HG03439 (cell line): ENCODE data around the gene NAB2.

Experiments used
- ATAC-seq: cut with Tn5 transposase; IDR thresholded peaks from one replicate; pipeline ENCODE4 v1.9.1; 2021; ENCODE audit warnings: mild to moderate bottlenecking, moderate library complexity; ENCODE audit not compliant: unreplicated experiment

NAB2 gene

GRCh38 chr12:57131896-57132744, 43.2 kb downstream of the NAB2 start:
- ATAC-seq: no peak

DNA sequence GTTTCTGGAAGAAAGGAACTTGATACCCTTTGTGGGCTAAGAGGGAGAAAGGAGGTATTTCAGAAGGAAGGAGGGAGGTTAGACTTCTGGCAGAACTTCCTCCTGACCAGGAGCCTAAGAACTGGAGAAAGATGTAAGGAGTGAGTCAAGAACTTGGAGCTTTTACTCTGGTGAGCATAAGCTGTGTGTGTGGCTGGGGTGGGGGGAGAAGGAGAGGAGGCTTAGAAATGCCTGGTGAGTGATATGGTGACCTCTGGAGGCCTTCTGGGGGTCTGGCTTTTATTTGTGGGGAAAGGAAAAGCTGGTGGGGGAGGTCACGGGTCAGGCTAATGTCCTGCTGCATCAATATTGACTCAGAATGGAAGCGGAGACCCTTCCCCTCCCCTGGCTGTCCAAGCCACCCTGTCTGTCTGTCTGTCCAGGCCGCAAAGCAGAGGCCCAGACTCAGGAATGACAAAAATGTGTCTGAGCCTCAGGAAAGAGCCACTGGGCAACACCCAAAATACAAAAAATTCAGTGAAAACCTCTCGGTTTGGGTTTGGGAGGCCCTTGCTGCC, 44.2 kb downstream of the NAB2 start:
- no peak for ATAC-seq

GRCh38 chr12:57133916-57134315, 45.0 kb downstream of the NAB2 start:
- ATAC-seq: no peak

- ATAC-seq: no peak
Observed at GRCh38 chr12:57134949-57135348, 46.0 kb downstream of the NAB2 start.

DNA sequence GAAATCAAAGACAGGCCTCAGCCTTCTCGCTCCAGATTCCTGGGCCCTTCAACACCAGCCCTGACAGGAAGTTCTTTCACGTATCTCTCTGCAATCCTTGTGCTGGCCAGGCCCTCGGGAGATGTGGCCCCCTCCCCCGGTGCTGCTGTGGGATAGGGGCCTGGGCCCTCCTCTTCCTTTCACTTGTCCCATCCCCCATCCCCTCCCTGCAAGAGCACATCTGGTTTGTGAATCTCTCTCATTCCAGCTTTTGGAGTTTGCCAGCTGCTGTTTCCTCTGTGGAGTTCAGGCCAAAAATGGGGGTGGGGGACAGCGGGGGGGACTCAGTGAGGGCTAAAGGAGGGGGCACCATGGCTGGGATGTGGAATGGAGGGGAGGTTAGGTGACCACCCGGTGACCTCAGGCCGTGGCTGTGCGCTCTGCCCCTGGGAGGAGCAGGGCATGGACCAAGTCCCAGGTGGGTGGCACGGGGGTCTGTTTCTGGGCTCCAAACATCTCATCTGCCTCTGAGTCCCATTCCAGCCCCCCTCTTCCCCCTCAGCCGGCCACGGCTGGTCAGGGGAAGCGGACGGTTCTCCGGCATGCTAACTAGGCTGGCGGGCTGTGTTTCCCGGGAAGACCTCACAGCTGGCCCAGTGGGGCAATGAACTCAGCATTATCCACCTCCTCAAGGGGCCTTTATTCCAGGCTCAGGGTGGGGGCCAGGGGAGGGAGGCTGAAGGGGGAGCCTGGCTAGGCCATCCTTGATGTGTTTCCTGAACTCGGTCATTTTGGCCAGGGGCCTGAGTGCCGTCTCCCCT, 46.8 kb downstream of the NAB2 start:
- no peak for ATAC-seq

GRCh38 chr12:57138526-57139272, 49.8 kb downstream of the NAB2 start:
- ATAC-seq: no peak

DNA sequence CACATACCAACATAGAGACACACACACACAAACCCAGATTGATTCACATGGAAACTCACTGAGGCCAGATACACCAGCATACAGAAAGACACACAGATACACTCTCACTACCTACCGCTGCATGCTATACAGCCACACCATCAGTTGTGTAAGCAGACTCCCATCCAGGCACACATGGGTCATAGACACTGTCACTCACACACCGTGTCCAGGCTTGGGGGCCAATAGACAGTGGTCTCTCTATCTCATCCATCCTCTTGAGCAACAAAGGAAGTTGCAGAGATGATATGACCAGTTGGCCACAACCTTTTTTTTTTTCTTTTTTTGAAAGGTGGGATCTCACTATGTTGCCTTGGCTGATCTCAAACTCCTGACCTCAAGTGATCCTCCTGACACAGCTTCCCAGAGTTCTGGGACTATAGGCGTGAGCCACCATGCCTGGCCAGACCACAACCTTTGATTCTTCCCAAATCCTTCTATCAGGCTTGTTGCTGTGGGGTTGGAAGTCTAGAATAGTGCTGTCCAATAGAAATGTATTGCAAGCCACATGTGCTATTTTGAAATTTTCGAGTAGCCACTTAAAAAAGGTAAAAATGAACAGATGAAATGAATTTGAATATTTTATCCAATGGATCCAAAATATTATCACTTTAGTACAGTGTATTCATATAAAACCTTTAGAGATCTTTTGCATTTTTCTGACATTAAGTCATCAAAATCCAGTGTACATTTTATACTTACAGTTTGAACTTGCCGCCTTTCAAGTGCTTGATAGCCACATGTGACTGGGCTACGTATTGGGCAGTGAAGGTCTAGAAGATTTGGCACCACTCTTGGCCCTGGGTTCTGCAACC, 51.1 kb downstream of the NAB2 start:
- ATAC-seq: no peak

- ATAC-seq: no peak
Observed at GRCh38 chr12:57141249-57141648, 52.3 kb downstream of the NAB2 start.

DNA sequence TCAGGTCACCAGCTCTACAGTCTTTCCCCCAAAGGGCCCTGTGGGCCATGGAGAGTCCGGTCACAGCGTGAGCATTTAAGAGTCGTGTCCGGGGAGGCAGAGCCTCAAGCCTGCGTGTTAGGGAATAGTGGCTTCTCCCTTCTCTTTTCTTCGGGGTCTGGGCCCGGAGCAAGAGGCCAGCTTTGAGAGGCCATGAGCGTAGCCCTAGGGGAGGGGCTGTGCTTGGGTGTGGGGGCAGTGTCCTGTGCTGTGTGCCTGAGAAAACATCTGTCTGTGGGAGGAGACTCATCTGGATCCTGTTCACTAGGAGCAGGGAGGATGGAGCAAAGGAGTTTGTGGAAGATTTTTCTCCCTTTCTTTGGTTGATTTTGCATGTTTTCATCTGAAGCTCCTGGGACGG, 53.2 kb downstream of the NAB2 start:
- no peak for ATAC-seq

GRCh38 chr12:57142727-57143126, 53.8 kb downstream of the NAB2 start:
- ATAC-seq: no peak

GRCh38 chr12:57143454-57143853, 54.5 kb downstream of the NAB2 start:
- ATAC-seq: no peak
